DOHH2 (cell line): ENCODE measurements around the gene ANXA4.
"Not testable (repeated sequence)": the region's sequence is repeated elsewhere in the genome, so short reads cannot be mapped to it uniquely, and the experiment has no call there.

Experiments used
- H3F3A ChIP-seq: fragments of 200-600 bp; sonication (generic), shearing (Covaris generic); 2 replicates; pipeline ENCODE4 v1.6.0; 2016; ENCODE audit warnings: antibody characterized with exemption, mild to moderate bottlenecking; ENCODE audit not compliant: control insufficient read depth, insufficient read depth
- H3K27ac ChIP-seq: fragments of 200-600 bp; sonication (generic); 2 replicates; pipeline ENCODE4 v1.5.1; 2014; ENCODE audit warnings: low read depth, mild to moderate bottlenecking, low read length, moderate library complexity
- H3K27me3 ChIP-seq: fragments of 200-600 bp; sonication (generic); 2 replicates; pipeline ENCODE4 v1.6.1; 2014; ENCODE audit warnings: mild to moderate bottlenecking, low read length, mixed read lengths; ENCODE audit not compliant: control insufficient read depth
- H3K36me3 ChIP-seq: fragments of 200-600 bp; sonication (generic); 2 replicates; pipeline ENCODE4 v1.6.1; 2014; ENCODE audit warnings: mild to moderate bottlenecking, low read length, moderate library complexity, mixed read lengths; ENCODE audit not compliant: control insufficient read depth
- H3K4me1 ChIP-seq: fragments of 200-600 bp; sonication (generic); 2 replicates; pipeline ENCODE4 v1.6.1; 2014; ENCODE audit warnings: mild to moderate bottlenecking, low read length, mixed read lengths; ENCODE audit not compliant: control insufficient read depth
- H3K4me2 ChIP-seq: fragments of 200-600 bp; sonication (generic); 2 replicates; pipeline ENCODE4 v1.6.0; 2014; ENCODE audit warnings: mild to moderate bottlenecking, low read length, moderate library complexity
- H3K4me3 ChIP-seq: fragments of 200-600 bp; sonication (generic); 2 replicates; pipeline ENCODE4 v1.5.1; 2014; ENCODE audit warnings: mild to moderate bottlenecking, low read length, mixed read lengths
- H3K79me2 ChIP-seq: fragments of 200-600 bp; sonication (generic); 2 replicates; pipeline ENCODE4 v1.6.1; 2014; ENCODE audit warnings: mild to moderate bottlenecking, low read length, mixed read lengths; ENCODE audit not compliant: control insufficient read depth
- H3K9me2 ChIP-seq: fragments of 200-600 bp; sonication (generic); replicated peaks from 2 replicates; pipeline ENCODE4 v1.6.1; 2014; ENCODE audit warnings: mild to moderate bottlenecking, low read length, mixed read lengths; ENCODE audit not compliant: control insufficient read depth
- H3K9me3 ChIP-seq: fragments of 200-600 bp; sonication (generic); 2 replicates; pipeline ENCODE4 v1.6.1; 2014; ENCODE audit warnings: antibody characterized with exemption, low read length, mixed read lengths; ENCODE audit not compliant: control insufficient read depth, insufficient read depth
- H4K20me1 ChIP-seq: fragments of 200-600 bp; sonication (generic); 2 replicates; pipeline ENCODE4 v1.6.0; 2014; ENCODE audit warnings: low read depth, mild to moderate bottlenecking, antibody characterized with exemption, low read length, moderate library complexity; ENCODE audit not compliant: control insufficient read depth, insufficient read depth
- EZH2phosphoT487 ChIP-seq: fragments of 200-600 bp; sonication (generic); IDR thresholded peaks from 2 replicates; pipeline ENCODE4 v1.6.1; 2017; ENCODE audit warnings: borderline replicate concordance, mild to moderate bottlenecking, antibody characterized with exemption, low read length, moderate library complexity, mixed read lengths
- TF ChIP-seq, protein P1 (sequence below): fragments of 200-600 bp; sonication (generic); IDR thresholded peaks from one replicate; pipeline ENCODE4 v1.5.1; 2014; ENCODE audit warnings: antibody characterized with exemption, mild to moderate bottlenecking, low read depth, low read length; ENCODE audit not compliant: poor library complexity, severe bottlenecking

ANXA4 gene

DNA sequence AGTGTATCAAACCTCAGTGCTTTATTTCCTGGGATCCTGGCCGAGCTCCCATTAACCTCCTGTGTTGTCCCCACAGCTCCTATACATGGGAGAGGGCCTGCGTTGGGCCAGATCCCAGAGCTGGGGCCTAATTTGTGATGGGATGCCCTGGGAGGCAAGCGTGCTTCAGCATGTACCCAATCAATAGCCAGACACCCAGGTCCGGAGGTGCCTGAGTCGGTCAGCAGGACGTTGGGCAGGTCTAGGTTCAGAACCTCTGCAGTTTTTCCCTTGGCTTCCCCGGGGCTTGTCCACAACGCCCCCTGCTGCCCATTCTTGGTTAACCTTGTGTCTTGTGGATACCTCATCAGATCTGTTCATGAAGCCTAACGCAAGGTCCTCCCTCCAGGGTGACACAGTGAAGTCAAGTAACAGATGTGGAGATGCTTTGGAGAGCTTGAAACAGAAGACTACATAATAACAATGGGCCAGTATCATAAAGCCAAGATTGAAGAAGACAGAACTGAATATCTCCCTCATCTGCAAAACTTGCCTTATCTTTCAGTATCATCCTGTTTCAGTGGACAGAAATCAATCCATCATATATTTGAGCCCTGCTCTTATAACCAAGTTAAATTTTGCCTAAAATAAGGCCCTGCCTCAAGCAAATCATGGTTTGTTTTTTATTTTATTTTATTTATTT lies 27.3 kb upstream of the ANXA4 start:
- H3K4me2 ChIP-seq, H4K20me1 ChIP-seq, H3K9me2 ChIP-seq, H3K4me1 ChIP-seq, H3K9me3 ChIP-seq, H3K27ac ChIP-seq, H3F3A ChIP-seq, H3K79me2 ChIP-seq, H3K4me3 ChIP-seq, H3K36me3 ChIP-seq: not testable (repeated sequence)
- TF ChIP-seq, protein P1, sequence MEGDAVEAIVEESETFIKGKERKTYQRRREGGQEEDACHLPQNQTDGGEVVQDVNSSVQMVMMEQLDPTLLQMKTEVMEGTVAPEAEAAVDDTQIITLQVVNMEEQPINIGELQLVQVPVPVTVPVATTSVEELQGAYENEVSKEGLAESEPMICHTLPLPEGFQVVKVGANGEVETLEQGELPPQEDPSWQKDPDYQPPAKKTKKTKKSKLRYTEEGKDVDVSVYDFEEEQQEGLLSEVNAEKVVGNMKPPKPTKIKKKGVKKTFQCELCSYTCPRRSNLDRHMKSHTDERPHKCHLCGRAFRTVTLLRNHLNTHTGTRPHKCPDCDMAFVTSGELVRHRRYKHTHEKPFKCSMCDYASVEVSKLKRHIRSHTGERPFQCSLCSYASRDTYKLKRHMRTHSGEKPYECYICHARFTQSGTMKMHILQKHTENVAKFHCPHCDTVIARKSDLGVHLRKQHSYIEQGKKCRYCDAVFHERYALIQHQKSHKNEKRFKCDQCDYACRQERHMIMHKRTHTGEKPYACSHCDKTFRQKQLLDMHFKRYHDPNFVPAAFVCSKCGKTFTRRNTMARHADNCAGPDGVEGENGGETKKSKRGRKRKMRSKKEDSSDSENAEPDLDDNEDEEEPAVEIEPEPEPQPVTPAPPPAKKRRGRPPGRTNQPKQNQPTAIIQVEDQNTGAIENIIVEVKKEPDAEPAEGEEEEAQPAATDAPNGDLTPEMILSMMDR, result peak; percentile 74
- H3K27me3 ChIP-seq, result peaks cover 16% of the 10 kb centered on the region; the same call in 1 of the 2 replicates

DNA sequence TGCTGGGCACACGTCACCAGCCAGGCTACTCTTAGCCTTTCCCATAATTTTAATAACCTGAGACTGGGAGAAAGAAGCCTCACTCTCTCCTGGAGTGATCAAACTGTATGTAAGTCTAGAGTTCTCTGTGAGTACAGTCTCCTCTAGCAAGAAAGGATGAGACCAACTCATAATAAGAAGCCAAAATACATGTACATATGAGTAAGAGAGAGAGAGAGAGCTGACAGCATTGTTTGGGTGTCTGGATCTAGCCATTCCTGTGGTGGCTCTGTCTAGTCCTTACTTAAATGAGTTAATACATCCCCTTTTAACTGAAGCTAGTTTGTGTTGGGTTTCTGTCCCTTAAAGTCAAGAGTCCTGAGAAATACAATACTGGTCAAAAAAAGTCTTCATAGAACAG lies 26.0 kb upstream of the ANXA4 start:
- no peaks in the 10 kb centered on the region for H3F3A ChIP-seq
- no peaks in the 10 kb centered on the region for H3K9me2 ChIP-seq
- peaks cover 18% of the 10 kb centered on the region; the same call in 1 of the 2 replicates for H3K27me3 ChIP-seq
- no peak for TF ChIP-seq EZH2phosphoT487
- TF ChIP-seq, protein P1, result no peak
- H3K36me3 ChIP-seq, result no peaks in the 10 kb centered on the region
- H3K79me2 ChIP-seq, result no peaks in the 10 kb centered on the region
- H3K4me2 ChIP-seq, result no peak overlapping the region
- H3K4me3 ChIP-seq, result no peak overlapping the region
- no peaks in the 10 kb centered on the region for H3K4me1 ChIP-seq
- H4K20me1 ChIP-seq, result no peaks in the 10 kb centered on the region
- H3K27ac ChIP-seq, result no peak overlapping the region
- no peaks in the 10 kb centered on the region for H3K9me3 ChIP-seq

DNA sequence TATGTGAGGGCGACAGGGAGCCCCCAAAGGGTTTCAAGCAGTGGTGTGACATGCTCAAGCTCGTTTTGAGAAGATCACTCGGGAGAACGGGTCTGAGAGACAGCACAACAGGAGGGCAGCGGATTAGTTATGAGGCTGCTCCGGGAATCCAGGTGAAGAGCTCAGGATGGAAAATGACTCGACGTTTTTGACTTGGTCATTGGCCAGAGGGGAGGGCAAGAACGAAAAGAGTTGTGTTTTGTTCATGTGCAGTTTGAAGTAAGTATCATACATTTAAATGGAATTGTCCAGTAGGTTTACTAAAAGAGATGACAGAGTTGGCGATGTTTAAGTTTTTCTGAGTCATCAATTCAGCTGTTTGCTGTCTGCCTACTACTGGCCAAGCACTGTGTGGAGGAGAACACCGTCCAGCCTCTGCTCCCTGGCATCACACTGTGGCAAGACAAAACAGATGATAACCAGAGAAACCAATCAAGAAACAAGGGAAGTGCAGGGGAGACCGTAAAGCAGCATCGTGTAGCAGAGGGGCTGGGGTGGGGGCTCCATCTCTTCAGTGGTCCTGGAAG lies 25.3 kb upstream of the ANXA4 start:
- no peak for TF ChIP-seq EZH2phosphoT487
- H3F3A ChIP-seq, result no peaks in the 10 kb centered on the region
- no peaks in the 10 kb centered on the region for H4K20me1 ChIP-seq
- no peak overlapping the region for H3K4me2 ChIP-seq
- H3K4me3 ChIP-seq, result no peak overlapping the region
- H3K4me1 ChIP-seq, result no peaks in the 10 kb centered on the region
- H3K27me3 ChIP-seq, result peaks cover 18% of the 10 kb centered on the region; the same call in 1 of the 2 replicates
- H3K9me2 ChIP-seq, result no peaks in the 10 kb centered on the region
- no peaks in the 10 kb centered on the region for H3K9me3 ChIP-seq
- H3K36me3 ChIP-seq, result no peaks in the 10 kb centered on the region
- H3K79me2 ChIP-seq, result no peaks in the 10 kb centered on the region
- H3K27ac ChIP-seq, result no peak overlapping the region

DNA sequence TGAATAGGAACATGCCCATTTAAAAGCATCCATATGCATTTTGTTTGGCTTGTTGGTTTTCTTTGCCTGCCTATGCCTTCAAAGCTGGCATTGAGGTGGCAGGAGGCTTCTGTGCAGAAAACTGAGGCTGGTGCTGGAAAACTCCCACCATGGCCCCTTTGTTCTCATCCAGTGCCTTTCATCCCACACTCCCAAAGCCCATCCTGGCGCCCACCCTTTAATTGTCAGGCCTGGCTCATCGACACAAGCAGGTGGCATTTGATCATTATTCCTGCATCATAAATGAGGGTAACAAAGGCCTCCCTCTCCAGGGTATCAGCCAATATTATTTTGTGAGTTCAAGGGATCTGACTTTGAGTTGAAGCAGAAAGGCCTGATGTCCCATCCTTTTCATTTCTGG lies 24.7 kb upstream of the ANXA4 start:
- Histone ChIP-seq H3F3A (no peaks in the 10 kb centered on the region), H3K27me3 (peaks cover 19% of the 10 kb centered on the region; the same call in 1 of the 2 replicates), H3K4me1 (no peaks in the 10 kb centered on the region), H4K20me1 (no peaks in the 10 kb centered on the region), H3K36me3 (no peaks in the 10 kb centered on the region), H3K79me2 (no peaks in the 10 kb centered on the region), H3K4me2 (no peak overlapping the region), H3K27ac (no peak overlapping the region), H3K4me3 (no peak overlapping the region), H3K9me3 (no peaks in the 10 kb centered on the region), H3K9me2 (no peaks in the 10 kb centered on the region)
- TF ChIP-seq, protein P1, result no peak
- TF ChIP-seq EZH2phosphoT487, result no peak
